HFF-Myc (cell line): ENCODE measurements around the gene LTO1.
"Not testable (repeated sequence)": the region's sequence is repeated elsewhere in the genome, so short reads cannot be mapped to it uniquely, and the experiment has no call there.

ENCODE experiments used
- DNase-seq: peaks from one replicate; pipeline ENCODE4 v3.0.0-alpha.2; 2011; ENCODE audit warnings: low read depth; ENCODE audit errors: extremely low read depth
- H3K4me3 ChIP-seq: replicated peaks from 2 replicates; pipeline ENCODE4 v1.5.1; 2011; ENCODE audit warnings: low read depth, mild to moderate bottlenecking, control low read depth, low read length
- TF ChIP-seq, protein P1 (sequence below): IDR thresholded peaks from 2 replicates; pipeline ENCODE4 v1.5.1; 2012; ENCODE audit warnings: mild to moderate bottlenecking, low read depth, low read length, control low read depth; ENCODE audit errors: missing control alignments

The LTO1 gene

DNA sequence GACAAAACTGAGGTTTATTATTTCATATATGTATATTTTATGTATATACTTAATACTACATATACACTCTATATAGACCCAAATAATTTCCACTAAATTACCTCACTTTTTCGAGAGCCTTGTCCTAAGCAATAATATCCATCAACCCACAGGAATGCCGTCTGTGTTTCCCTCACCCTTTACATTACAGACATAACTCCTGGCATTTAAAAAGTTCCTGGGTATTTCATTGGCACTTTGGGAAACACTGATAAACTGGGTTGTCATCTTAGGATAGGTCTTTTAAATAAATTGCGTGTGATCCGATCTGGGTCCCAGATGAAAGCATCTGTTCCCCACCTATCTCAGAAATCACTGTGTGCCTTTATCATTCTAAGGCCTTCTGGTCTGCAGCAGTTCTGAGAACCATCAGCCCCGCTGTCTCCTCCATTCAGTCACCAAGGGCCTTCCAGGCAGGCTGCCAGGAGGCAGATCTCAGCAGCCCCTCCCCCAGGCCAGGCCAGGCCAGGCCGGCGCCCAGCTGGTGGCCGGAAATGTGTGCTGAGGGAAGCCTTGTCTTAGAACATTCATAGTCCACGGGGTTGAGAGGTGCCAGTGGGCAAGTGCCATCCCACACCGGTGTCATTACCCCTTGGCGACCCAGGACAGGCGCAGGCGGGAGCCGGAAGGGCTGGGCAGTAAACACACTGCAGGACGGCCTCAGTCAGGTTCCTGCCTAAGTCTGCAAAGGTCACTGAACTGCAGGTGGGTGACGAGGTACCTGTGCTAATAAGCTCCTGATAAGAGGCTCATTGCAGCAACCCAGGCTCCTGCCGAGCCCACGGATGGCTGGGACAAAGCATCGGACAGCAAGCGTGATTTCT lies 25.4 kb upstream of the LTO1 start:
- H3K4me3 ChIP-seq, result no peak overlapping the region
- TF ChIP-seq, protein P1, sequence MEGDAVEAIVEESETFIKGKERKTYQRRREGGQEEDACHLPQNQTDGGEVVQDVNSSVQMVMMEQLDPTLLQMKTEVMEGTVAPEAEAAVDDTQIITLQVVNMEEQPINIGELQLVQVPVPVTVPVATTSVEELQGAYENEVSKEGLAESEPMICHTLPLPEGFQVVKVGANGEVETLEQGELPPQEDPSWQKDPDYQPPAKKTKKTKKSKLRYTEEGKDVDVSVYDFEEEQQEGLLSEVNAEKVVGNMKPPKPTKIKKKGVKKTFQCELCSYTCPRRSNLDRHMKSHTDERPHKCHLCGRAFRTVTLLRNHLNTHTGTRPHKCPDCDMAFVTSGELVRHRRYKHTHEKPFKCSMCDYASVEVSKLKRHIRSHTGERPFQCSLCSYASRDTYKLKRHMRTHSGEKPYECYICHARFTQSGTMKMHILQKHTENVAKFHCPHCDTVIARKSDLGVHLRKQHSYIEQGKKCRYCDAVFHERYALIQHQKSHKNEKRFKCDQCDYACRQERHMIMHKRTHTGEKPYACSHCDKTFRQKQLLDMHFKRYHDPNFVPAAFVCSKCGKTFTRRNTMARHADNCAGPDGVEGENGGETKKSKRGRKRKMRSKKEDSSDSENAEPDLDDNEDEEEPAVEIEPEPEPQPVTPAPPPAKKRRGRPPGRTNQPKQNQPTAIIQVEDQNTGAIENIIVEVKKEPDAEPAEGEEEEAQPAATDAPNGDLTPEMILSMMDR, result no peak
- no peak for DNase-seq

GRCh38 chr11:69699213-69699612 lies 24.1 kb upstream of the LTO1 start:
- TF ChIP-seq, protein P1, result no peak
- DNase-seq, result no peak
- H3K4me3 ChIP-seq, result no peak overlapping the region

DNA sequence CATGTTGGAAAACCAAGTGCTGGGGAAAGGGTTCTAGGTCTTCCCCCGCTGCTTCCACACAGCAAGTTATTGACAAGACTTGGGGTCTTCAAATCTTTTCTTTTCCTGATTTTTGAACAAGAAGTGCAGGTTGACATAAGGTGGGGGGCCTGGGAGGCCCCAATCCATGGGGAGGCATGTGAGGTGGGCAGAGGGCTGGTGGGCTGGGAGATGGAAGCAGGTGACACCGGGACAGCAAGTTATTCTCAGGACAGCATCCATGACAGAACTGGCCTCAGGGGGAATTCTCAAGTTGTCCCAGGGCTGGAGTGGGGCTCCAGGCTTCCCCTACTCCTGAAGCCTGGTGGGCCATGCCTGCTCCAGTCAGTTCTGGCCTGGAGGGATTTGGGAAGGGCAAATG lies 23.2 kb upstream of the LTO1 start:
- DNase-seq, result no peak
- TF ChIP-seq, protein P1, result no peak
- no peak overlapping the region for H3K4me3 ChIP-seq

- DNase-seq, result no peak
- H3K4me3 ChIP-seq, result no peak overlapping the region
- TF ChIP-seq, protein P1, result no peak
Observed at GRCh38 chr11:69697861-69698260, 22.7 kb upstream of the LTO1 start.

DNA sequence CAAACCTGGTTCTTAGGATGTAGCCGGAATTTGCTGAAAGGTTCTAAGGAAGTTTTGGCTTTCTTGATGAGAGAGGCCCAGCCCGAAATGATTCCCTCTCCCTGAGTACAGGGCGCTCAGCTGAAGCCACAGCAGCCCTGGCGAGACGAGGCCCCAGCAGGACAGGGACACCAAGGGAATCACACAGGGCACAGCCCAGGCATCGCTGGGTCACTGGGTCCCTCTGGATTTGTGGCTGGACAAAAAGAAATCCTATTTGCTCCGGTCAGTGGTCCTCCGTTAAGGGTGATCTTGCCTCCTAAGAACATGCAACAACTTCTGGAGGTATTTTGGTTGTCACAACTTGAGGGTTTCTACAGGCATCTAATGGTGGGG lies 22.3 kb upstream of the LTO1 start:
- TF ChIP-seq, protein P1, result no peak
- DNase-seq, result no peak
- no peak overlapping the region for H3K4me3 ChIP-seq

- H3K4me3 ChIP-seq, result no peak overlapping the region
- no peak for DNase-seq
- TF ChIP-seq, protein P1, result no peak
Observed at GRCh38 chr11:69696749-69697468, 21.8 kb upstream of the LTO1 start.

GRCh38 chr11:69695995-69696394 lies 20.8 kb upstream of the LTO1 start:
- DNase-seq, result not testable (repeated sequence)

More at GRCh38 chr11:69695995-69696394, 20.8 kb upstream of the LTO1 start:
- H3K4me3 ChIP-seq, result not testable (repeated sequence)
